SK-N-SH (cell line): ENCODE results near the gene CSNK1D. TPM values are rescaled to one million over a fixed set of nuclear protein-coding genes. Genes with fewer than 3 reads are reported as not detected.
A peak's percentile ranks its signal among the peaks of the same experiment; 100 is the strongest.

Experiments used
- CTCF ChIA-PET: fragments of 300-600, 350-600 bp; formaldehyde crosslinking; extraction: SDS; loops from one replicate; lab custom pipeline; 2021; lab: Yijun Ruan, JAX
- POLR2A ChIA-PET: fragments of 350-600 bp; sonication (Branson Sonifier 250); formaldehyde crosslinking; extraction: SDS; loops from one replicate; lab custom pipeline; 2020; ENCODE audit warnings: antibody characterized with exemption, inconsistent platforms; lab: Yijun Ruan, JAX
- DNase-seq: peaks from one replicate; pipeline ENCODE4 v3.0.0; 2012
- H2AFZ ChIP-seq: fragments of 200-600 bp; sonication (generic); 2 replicates; pipeline ENCODE4 v1.8.1; 2016; ENCODE audit warnings: antibody characterized with exemption, mild to moderate bottlenecking, low read depth
- H3F3A ChIP-seq: fragments of 200-600 bp; sonication (generic); replicated peaks from 2 replicates; pipeline ENCODE3; 2016; ENCODE audit warnings: antibody characterized with exemption, mild to moderate bottlenecking; ENCODE audit not compliant: insufficient read depth
- H3K27ac ChIP-seq, 2 experiments: fragments of 200-500 bp in 1 of 2; fragments of 200-600 bp in 1 of 2; sonication (Bioruptor generic) in 1 of 2; sonication (generic), shearing (Covaris generic) in 1 of 2; 2 replicates each; pipeline versions ENCODE4 v1.5.1 to v1.6.1; 2014 to 2016; ENCODE audit warnings: low read depth in 2 of 2, inconsistent platforms in 1 of 2, low read length in 1 of 2, mild to moderate bottlenecking in 1 of 2, mixed read lengths in 1 of 2
- H3K27me3 ChIP-seq: fragments of 200-600 bp; sonication (generic), shearing (Covaris generic); 2 replicates; pipeline ENCODE4 v1.6.1; 2016; ENCODE audit warnings: mixed run types; ENCODE audit not compliant: insufficient read depth
- H3K36me3 ChIP-seq, 2 experiments: fragments of 200-500 bp in 1 of 2; fragments of 200-600 bp in 1 of 2; sonication (Bioruptor generic) in 1 of 2; sonication (generic) in 1 of 2; replicated peaks in 1 of 2; 2 replicates each; pipeline versions ENCODE3 to v1.5.1; 2014 to 2016; ENCODE audit warnings: low read length in 1 of 2, mild to moderate bottlenecking in 1 of 2; ENCODE audit not compliant: insufficient read depth in 2 of 2, control insufficient read depth in 1 of 2
- H3K4me1 ChIP-seq, 2 experiments: fragments of 200-500 bp in 1 of 2; fragments of 200-600 bp in 1 of 2; sonication (Bioruptor generic) in 1 of 2; sonication (generic), shearing (Covaris generic) in 1 of 2; 2 replicates each; pipeline versions ENCODE4 v1.5.1 to v1.6.1; 2014 to 2016; ENCODE audit warnings: low read depth in 1 of 2, low read length in 1 of 2, mixed run types in 1 of 2; ENCODE audit not compliant: insufficient read depth in 2 of 2, control insufficient read depth in 1 of 2
- H3K4me2 ChIP-seq: fragments of 200-600 bp; sonication (generic), shearing (Covaris generic); 2 replicates; pipeline ENCODE4 v1.6.1; 2017; ENCODE audit warnings: mixed run types
- H3K4me3 ChIP-seq, 2 experiments: fragments of 200-500 bp in 1 of 2; fragments of 200-600 bp in 1 of 2; sonication (Bioruptor generic) in 1 of 2; sonication (generic), shearing (Covaris generic) in 1 of 2; 2 replicates each; pipeline versions ENCODE4 v1.5.1 to v1.8.1; 2014 to 2016; ENCODE audit warnings: low read depth in 2 of 2, inconsistent platforms in 1 of 2, low read length in 1 of 2, mild to moderate bottlenecking in 1 of 2, mixed read lengths in 1 of 2, moderate library complexity in 1 of 2
- H3K79me2 ChIP-seq: fragments of 200-600 bp; sonication (generic); 2 replicates; pipeline ENCODE4 v1.8.1; 2017; ENCODE audit warnings: mild to moderate bottlenecking; ENCODE audit not compliant: insufficient read depth
- H3K9ac ChIP-seq: fragments of 200-600 bp; sonication (generic); 2 replicates; pipeline ENCODE4 v1.6.1; 2017; ENCODE audit warnings: mixed run types
- H3K9me2 ChIP-seq: fragments of 200-600 bp; sonication (generic); 2 replicates; pipeline ENCODE4 v1.6.1; 2017; ENCODE audit warnings: mixed run types
- H3K9me3 ChIP-seq: fragments of 200-600 bp; sonication (generic); 2 replicates; pipeline ENCODE4 v1.6.1; 2017; ENCODE audit warnings: mixed run types, mild to moderate bottlenecking, moderate library complexity
- H4K20me1 ChIP-seq: fragments of 200-600 bp; sonication (generic); 2 replicates; pipeline ENCODE4 v1.6.1; 2017; ENCODE audit warnings: mild to moderate bottlenecking, mixed run types; ENCODE audit not compliant: insufficient read depth
- CTCF ChIP-seq: fragments of 200-600 bp; sonication (generic); IDR thresholded peaks from 2 replicates; pipeline ENCODE4 v1.6.1; 2017; ENCODE audit warnings: antibody characterized with exemption, mild to moderate bottlenecking, moderate library complexity
- EP300 ChIP-seq, 2 experiments: IDR thresholded peaks; 2 replicates each; pipeline versions ENCODE4 v1.4.0 to v1.6.1; 2012; ENCODE audit warnings: borderline replicate concordance in 1 of 2, low read depth in 1 of 2, low read length in 1 of 2
- PBX3 ChIP-seq: IDR thresholded peaks from 2 replicates; pipeline ENCODE4; 2012
- RAD21 ChIP-seq: IDR thresholded peaks from 2 replicates; pipeline ENCODE4 v1.6.1; 2012; ENCODE audit warnings: mild to moderate bottlenecking, low read length
- REST ChIP-seq: IDR thresholded peaks from 2 replicates; pipeline ENCODE4 v1.6.1; 2012; ENCODE audit warnings: mild to moderate bottlenecking, low read depth, low read length, moderate library complexity
- RFX5 ChIP-seq: IDR thresholded peaks from 2 replicates; pipeline ENCODE4 v1.6.1; 2012; ENCODE audit warnings: mild to moderate bottlenecking, improper control_type of control experiment, low read length
- SMC3 ChIP-seq: IDR thresholded peaks from 2 replicates; pipeline ENCODE4 v1.6.1; 2012; ENCODE audit warnings: low read depth, low read length, improper control_type of control experiment
- TAF1 ChIP-seq: IDR thresholded peaks from 2 replicates; pipeline ENCODE4 v1.6.1; 2012; ENCODE audit warnings: low read depth, mild to moderate bottlenecking, low read length, moderate library complexity, borderline replicate concordance
- TEAD4 ChIP-seq: IDR thresholded peaks from 2 replicates; pipeline ENCODE4 v1.4.0; 2012; ENCODE audit warnings: mild to moderate bottlenecking, borderline replicate concordance; ENCODE audit not compliant: insufficient read depth
- USF1 ChIP-seq: IDR thresholded peaks from 2 replicates; pipeline ENCODE4 v1.4.0; 2012; ENCODE audit warnings: low read depth, borderline replicate concordance
- YY1 ChIP-seq: IDR thresholded peaks from 2 replicates; pipeline ENCODE4 v1.4.0; 2012; ENCODE audit warnings: low read depth, mild to moderate bottlenecking
- WGBS: methylation state at CpG from one replicate; pipeline ENCODE4 v1.1.6; 2017; ENCODE audit warnings: low lambda C conversion rate; 5-methylcytosine and 5-hydroxymethylcytosine counted together
- polyA plus RNA-seq, 3 experiments: library from polyadenylated mRNA; depleted of rRNA; stranded (reverse); fragments of >200 nt; gene quantifications; 2 replicates each; pipeline ENCODE4 v1.2.3, GENCODE V29; 2012

The CSNK1D gene
- polyA plus RNA-seq, 1 of the 3 experiments (the other 2 are of a cell fraction), result 216 TPM

GRCh38 chr17:82198092-82198491 lies 75.4 kb downstream of the CSNK1D start:
- WGBS, result 96% methylated on average over 4 of the region's 4 CpGs
- no peak overlapping the region for H3K4me3 ChIP-seq
- POLR2A ChIA-PET, result no interaction called here

More at GRCh38 chr17:82198092-82198491, 75.4 kb downstream of the CSNK1D start:
- Histone ChIP-seq H4K20me1 (no peaks in the 10 kb centered on the region), H3K79me2 (no peaks in the 10 kb centered on the region), H3K36me3 (peaks cover 40 to 60% of the 10 kb centered on the region in 2 experiments)
- TF ChIP-seq PBX3 (no peak), USF1 (no peak), RAD21 (no peak), TEAD4 (no peak), TAF1 (no peak), RFX5 (no peak), EP300 (IDR thresholded peaks at IDR 0.05; ENCODE audit: borderline replicate concordance in 1 of 2, low read depth in 1 of 2, low read length in 1 of 2) (no peak), SMC3 (no peak), YY1 (no peak), REST (no peak), CTCF (no peak)
- TF ChIP-seq, all 33 proteins: peak for 0
- no peaks in the 10 kb centered on the region for H3K27me3 ChIP-seq
- no peak overlapping the region for H3K27ac ChIP-seq
- H3F3A ChIP-seq, result no peaks in the 10 kb centered on the region
- no peaks in the 10 kb centered on the region for H3K4me1 ChIP-seq
- CTCF ChIA-PET, result interaction anchor here (1.0 to 6.8 kb wide), 4 partner anchors 8 to 213 kb away, joined by 3 to 37 read pairs (median 3); no protein-coding TSS in a partner anchor
- H3K9ac ChIP-seq, result no peak overlapping the region
- DNase-seq, result peak; percentile 5
- no peaks in the 10 kb centered on the region for H3K9me2 ChIP-seq
- H2AFZ ChIP-seq, result no peak overlapping the region
- no peaks in the 10 kb centered on the region for H3K9me3 ChIP-seq
- H3K4me2 ChIP-seq, result no peak overlapping the region
